ENCODE results near the gene TGIF1.

Gene TGIF1

DNA sequence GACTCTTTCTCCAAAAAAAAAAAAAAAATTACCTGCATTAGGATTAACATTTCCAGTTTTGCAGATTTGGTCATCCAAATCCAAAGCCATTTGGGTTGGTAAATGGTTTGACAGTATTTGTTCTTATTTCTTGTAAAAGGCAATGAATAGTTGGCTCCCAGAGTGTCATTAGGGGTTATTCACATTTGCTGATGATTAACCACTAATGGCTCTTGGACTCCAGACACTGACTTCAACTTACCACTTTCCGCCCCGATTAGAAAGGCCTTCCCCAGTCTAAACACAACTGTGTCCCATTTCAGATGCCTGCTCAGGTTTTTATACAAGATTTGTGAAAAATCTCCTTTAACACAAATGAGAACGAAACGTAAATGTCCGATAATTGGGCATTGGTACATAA lies 9.6 kb upstream of the TGIF1 start:
- Histone ChIP-seq H3K4me1 (ENCODE audit: control insufficient read depth in 1 of 2, insufficient read depth in 2 of 2, low read length in 2 of 2) (peaks cover 0 to 7% of the 10 kb centered on the region in 2 donors), H3K27me3 (ENCODE audit: low read depth, low read length) (no peaks in the 10 kb centered on the region), H3K27ac (ENCODE audit: low read length) (peak overlapping the region; percentile 32), H3K36me3 (ENCODE audit: control insufficient read depth in 1 of 2, insufficient read depth in 2 of 2, low read length in 2 of 2) (no peaks in the 10 kb centered on the region), H3K4me3 (ENCODE audit: low read depth in 1 of 2, low read length in 2 of 2) (no peak overlapping the region), H3K9me3 (ENCODE audit: control insufficient read depth in 1 of 2, low read length in 2 of 2) (no peaks in the 10 kb centered on the region)

- Histone ChIP-seq H3K4me3 (ENCODE audit: low read depth in 1 of 2, low read length in 2 of 2) (no peak overlapping the region), H3K36me3 (ENCODE audit: control insufficient read depth in 1 of 2, insufficient read depth in 2 of 2, low read length in 2 of 2) (no peaks in the 10 kb centered on the region), H3K27me3 (ENCODE audit: low read depth, low read length) (no peaks in the 10 kb centered on the region), H3K9me3 (ENCODE audit: control insufficient read depth in 1 of 2, low read length in 2 of 2) (no peaks in the 10 kb centered on the region), H3K4me1 (ENCODE audit: control insufficient read depth in 1 of 2, insufficient read depth in 2 of 2, low read length in 2 of 2) (peaks cover 0 to 7% of the 10 kb centered on the region in 2 donors), H3K27ac (ENCODE audit: low read length) (no peak overlapping the region)
These were observed 8.7 kb upstream of the TGIF1 start for GRCh38 chr18:3441290-3441689.

- H3K36me3 ChIP-seq (ENCODE audit: control insufficient read depth in 1 of 2, insufficient read depth in 2 of 2, low read length in 2 of 2), result peaks cover 0 to 5% of the 10 kb centered on the region in 2 donors
These were observed 7.1 kb upstream of the TGIF1 start for GRCh38 chr18:3442919-3443318.

GRCh38 chr18:3444296-3444695 lies 5.7 kb upstream of the TGIF1 start:
- H3K27ac ChIP-seq (ENCODE audit: low read length), result no peak overlapping the region
- H3K36me3 ChIP-seq (ENCODE audit: control insufficient read depth in 1 of 2, insufficient read depth in 2 of 2, low read length in 2 of 2), result peaks cover 0 to 15% of the 10 kb centered on the region in 2 donors
- no peaks in the 10 kb centered on the region for H3K9me3 ChIP-seq (ENCODE audit: control insufficient read depth in 1 of 2, low read length in 2 of 2)
- H3K27me3 ChIP-seq (ENCODE audit: low read depth, low read length), result no peaks in the 10 kb centered on the region
- peaks cover 4 to 7% of the 10 kb centered on the region in 2 donors for H3K4me1 ChIP-seq (ENCODE audit: control insufficient read depth in 1 of 2, insufficient read depth in 2 of 2, low read length in 2 of 2)
- H3K4me3 ChIP-seq (ENCODE audit: low read depth in 1 of 2, low read length in 2 of 2), result no peak overlapping the region

More at GRCh38 chr18:3442919-3443318, 7.1 kb upstream of the TGIF1 start:
- Histone ChIP-seq H3K4me1 (ENCODE audit: control insufficient read depth in 1 of 2, insufficient read depth in 2 of 2, low read length in 2 of 2) (peaks cover 4 to 7% of the 10 kb centered on the region in 2 donors), H3K4me3 (ENCODE audit: low read depth in 1 of 2, low read length in 2 of 2) (no peak overlapping the region), H3K9me3 (ENCODE audit: control insufficient read depth in 1 of 2, low read length in 2 of 2) (no peaks in the 10 kb centered on the region), H3K27ac (ENCODE audit: low read length) (no peak overlapping the region), H3K27me3 (ENCODE audit: low read depth, low read length) (no peaks in the 10 kb centered on the region)

- Histone ChIP-seq H3K4me3 (ENCODE audit: low read depth in 1 of 2, low read length in 2 of 2) (no peak overlapping the region), H3K36me3 (ENCODE audit: control insufficient read depth in 1 of 2, insufficient read depth in 2 of 2, low read length in 2 of 2) (peaks cover 0 to 18% of the 10 kb centered on the region in 2 donors), H3K27ac (ENCODE audit: low read length) (no peak overlapping the region), H3K27me3 (ENCODE audit: low read depth, low read length) (no peaks in the 10 kb centered on the region), H3K4me1 (ENCODE audit: control insufficient read depth in 1 of 2, insufficient read depth in 2 of 2, low read length in 2 of 2) (peaks cover 4 to 7% of the 10 kb centered on the region in 2 donors), H3K9me3 (ENCODE audit: control insufficient read depth in 1 of 2, low read length in 2 of 2) (no peaks in the 10 kb centered on the region)
These were observed 5.0 kb upstream of the TGIF1 start for GRCh38 chr18:3444954-3445353.

DNA sequence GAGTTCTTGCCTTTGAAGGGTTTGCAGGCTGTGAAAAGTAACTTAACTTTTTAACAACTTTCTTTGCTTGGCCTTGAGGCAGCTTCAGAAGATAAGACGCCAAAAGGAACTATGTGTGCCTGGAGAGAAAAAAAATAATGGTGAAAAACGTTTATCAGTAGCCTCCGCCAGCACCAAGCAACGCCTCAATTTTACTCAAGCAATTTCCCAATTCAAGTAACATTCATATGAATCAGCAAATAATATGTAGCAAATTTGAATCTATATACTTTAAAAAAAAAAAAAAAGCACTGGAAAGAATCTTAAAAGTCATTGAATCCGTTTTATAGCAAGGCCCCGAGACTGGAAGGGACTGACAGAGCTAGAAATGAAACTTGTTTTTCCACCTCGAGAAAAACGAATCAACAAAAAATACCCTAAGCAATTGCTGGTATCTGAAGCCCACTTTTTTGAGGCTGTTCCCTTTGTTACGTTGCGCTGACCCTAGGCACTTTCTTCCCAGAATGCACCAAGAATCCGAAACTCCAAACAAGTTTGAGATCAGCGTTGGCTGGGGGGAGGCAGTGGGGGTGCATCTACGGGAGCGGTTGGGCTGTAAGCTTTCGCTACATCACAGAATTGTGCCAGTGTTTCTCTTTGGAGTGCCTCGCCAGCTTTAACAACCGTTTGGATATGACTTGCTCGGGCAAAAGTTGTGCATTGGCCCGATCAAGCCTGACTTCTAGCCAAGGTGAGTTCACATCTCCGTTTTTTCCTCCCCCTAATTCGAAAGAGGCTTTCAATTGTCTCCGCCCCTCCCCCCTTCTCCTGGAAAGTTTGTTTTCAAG lies 2.7 kb upstream of the TGIF1 start:
- peak overlapping the region; percentile 84 to 91 for H3K4me3 ChIP-seq (ENCODE audit: low read depth in 1 of 2, low read length in 2 of 2)

GRCh38 chr18:3447895-3448837 lies 1.8 kb upstream of the TGIF1 start:
- peaks cover 0 to 4% of the 10 kb centered on the region in 2 donors for H3K4me1 ChIP-seq (ENCODE audit: control insufficient read depth in 1 of 2, insufficient read depth in 2 of 2, low read length in 2 of 2)
- H3K4me3 ChIP-seq (ENCODE audit: low read depth in 1 of 2, low read length in 2 of 2), result peak overlapping the region; percentile 84 to 91
- peaks cover 0 to 22% of the 10 kb centered on the region in 2 donors for H3K36me3 ChIP-seq (ENCODE audit: control insufficient read depth in 1 of 2, insufficient read depth in 2 of 2, low read length in 2 of 2)
- no peaks in the 10 kb centered on the region for H3K27me3 ChIP-seq (ENCODE audit: low read depth, low read length)
- no peaks in the 10 kb centered on the region for H3K9me3 ChIP-seq (ENCODE audit: control insufficient read depth in 1 of 2, low read length in 2 of 2)
- H3K27ac ChIP-seq (ENCODE audit: low read length), result peak overlapping the region; percentile 100

More for the DNA sequence above, 2.7 kb upstream of the TGIF1 start:
- no peaks in the 10 kb centered on the region for H3K27me3 ChIP-seq (ENCODE audit: low read depth, low read length)
- no peaks in the 10 kb centered on the region for H3K9me3 ChIP-seq (ENCODE audit: control insufficient read depth in 1 of 2, low read length in 2 of 2)
- H3K27ac ChIP-seq (ENCODE audit: low read length), result peak overlapping the region; percentile 100
- H3K36me3 ChIP-seq (ENCODE audit: control insufficient read depth in 1 of 2, insufficient read depth in 2 of 2, low read length in 2 of 2), result peaks cover 0 to 22% of the 10 kb centered on the region in 2 donors
- H3K4me1 ChIP-seq (ENCODE audit: control insufficient read depth in 1 of 2, insufficient read depth in 2 of 2, low read length in 2 of 2), result peaks cover 0 to 4% of the 10 kb centered on the region in 2 donors

GRCh38 chr18:3448838-3449511 lies 997 bp upstream of the TGIF1 start:
- peak overlapping the region; percentile 100 for H3K27ac ChIP-seq (ENCODE audit: low read length)
- peak overlapping the region; percentile 84 to 91 for H3K4me3 ChIP-seq (ENCODE audit: low read depth in 1 of 2, low read length in 2 of 2)
- H3K4me1 ChIP-seq (ENCODE audit: control insufficient read depth in 1 of 2, insufficient read depth in 2 of 2, low read length in 2 of 2), result peaks cover 0 to 4% of the 10 kb centered on the region in 2 donors
- no peaks in the 10 kb centered on the region for H3K9me3 ChIP-seq (ENCODE audit: control insufficient read depth in 1 of 2, low read length in 2 of 2)
- peaks cover 0 to 22% of the 10 kb centered on the region in 2 donors for H3K36me3 ChIP-seq (ENCODE audit: control insufficient read depth in 1 of 2, insufficient read depth in 2 of 2, low read length in 2 of 2)
- H3K27me3 ChIP-seq (ENCODE audit: low read depth, low read length), result no peaks in the 10 kb centered on the region

- H3K4me1 ChIP-seq (ENCODE audit: control insufficient read depth in 1 of 2, insufficient read depth in 2 of 2, low read length in 2 of 2), result peaks cover 0 to 4% of the 10 kb centered on the region in 2 donors
- no peaks in the 10 kb centered on the region for H3K27me3 ChIP-seq (ENCODE audit: low read depth, low read length)
- peaks cover 0 to 22% of the 10 kb centered on the region in 2 donors for H3K36me3 ChIP-seq (ENCODE audit: control insufficient read depth in 1 of 2, insufficient read depth in 2 of 2, low read length in 2 of 2)
These were observed 410 bp upstream of the TGIF1 start for GRCh38 chr18:3449512-3450011.

DNA sequence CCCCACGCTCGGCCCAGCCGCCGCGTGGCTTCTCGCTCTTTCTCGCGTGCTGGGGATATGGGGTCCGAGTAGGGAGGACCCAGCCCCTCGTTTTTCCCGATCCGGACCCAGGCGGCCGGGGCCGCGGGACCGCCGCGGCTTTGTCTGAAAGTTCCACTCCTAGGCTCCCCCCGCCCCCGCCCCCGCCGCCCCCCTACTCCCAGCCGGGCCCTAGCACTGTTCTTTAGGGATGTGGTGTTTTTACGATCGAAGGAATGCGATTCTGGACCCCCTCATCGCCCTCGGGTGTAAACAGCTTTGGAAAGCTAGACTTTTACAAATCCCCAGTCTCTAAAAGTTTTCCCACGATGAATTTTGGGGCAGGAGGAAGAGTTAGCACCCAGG lies 819 bp downstream of the TGIF1 start:
- Histone ChIP-seq H3K4me1 (ENCODE audit: control insufficient read depth in 1 of 2, insufficient read depth in 2 of 2, low read length in 2 of 2) (peaks cover 11 to 12% of the 10 kb centered on the region in 2 donors), H3K27ac (ENCODE audit: low read length) (peak overlapping the region; percentile 100), H3K27me3 (ENCODE audit: low read depth, low read length) (no peaks in the 10 kb centered on the region), H3K4me3 (ENCODE audit: low read depth in 1 of 2, low read length in 2 of 2) (peak overlapping the region; percentile 84 to 96), H3K36me3 (ENCODE audit: control insufficient read depth in 1 of 2, insufficient read depth in 2 of 2, low read length in 2 of 2) (peaks cover 0 to 22% of the 10 kb centered on the region in 2 donors), H3K9me3 (ENCODE audit: control insufficient read depth in 1 of 2, low read length in 2 of 2) (no peaks in the 10 kb centered on the region)

More at GRCh38 chr18:3449512-3450011, 410 bp upstream of the TGIF1 start:
- H3K4me3 ChIP-seq (ENCODE audit: low read depth in 1 of 2, low read length in 2 of 2), result peak overlapping the region; percentile 63 to 84
- peak overlapping the region; percentile 100 for H3K27ac ChIP-seq (ENCODE audit: low read length)
- no peaks in the 10 kb centered on the region for H3K9me3 ChIP-seq (ENCODE audit: control insufficient read depth in 1 of 2, low read length in 2 of 2)
